ENCODE results near the gene EYA3. TPM values are rescaled to one million over a fixed set of nuclear protein-coding genes. Genes with fewer than 3 reads are reported as not detected.

Gene EYA3
- total RNA-seq, 2 donors from 2014 or later = 27.0 to 28.9 TPM

Other genes with a start within 250 kb of the EYA3 start
- 10 to 100 TPM; 26.0 to 81.0 TPM for gene THEMIS2, start 216.1 kb downstream of the EYA3 start, total RNA-seq
- gene RPA2, start 174.0 kb downstream of the EYA3 start, total RNA-seq = 10 to 100 TPM; 84.7 to 96.1 TPM
- gene SMPDL3B, start 153.6 kb downstream of the EYA3 start, total RNA-seq = 1 to 10 TPM in 1 of 2 donors, under 1 TPM in 1; 0.41 to 1.5 TPM
- gene XKR8, start 128.6 kb downstream of the EYA3 start, total RNA-seq = 10 to 100 TPM in 1 of 2 donors, 1 to 10 TPM in 1; 8.7 to 18.9 TPM
- gene PTAFR, start 88.1 kb upstream of the EYA3 start, total RNA-seq = under 1 TPM; 0.12 to 0.46 TPM
- gene DNAJC8, start 144.4 kb upstream of the EYA3 start, total RNA-seq = 10 to 100 TPM; 61.9 to 63.7 TPM
- gene ATP5IF1, start 147.5 kb upstream of the EYA3 start, total RNA-seq = 100 to 1,000 TPM; 147 to 163 TPM
- 100 to 1,000 TPM in 1 of 2 donors, 10 to 100 TPM in 1; 85.3 to 101 TPM for gene SESN2, start 170.9 kb upstream of the EYA3 start, total RNA-seq
- 10 to 100 TPM; 25.9 to 27.9 TPM for gene MED18, start 240.4 kb upstream of the EYA3 start, total RNA-seq